Measurements from ENCODE around the gene MXRA8. TPM values are rescaled to one million over a fixed set of nuclear protein-coding genes. Genes with fewer than 3 reads are reported as not detected.

Gene MXRA8
- total and polyA plus RNA-seq, 9 donors: 40.3 to 206 (median 131) TPM

DNA sequence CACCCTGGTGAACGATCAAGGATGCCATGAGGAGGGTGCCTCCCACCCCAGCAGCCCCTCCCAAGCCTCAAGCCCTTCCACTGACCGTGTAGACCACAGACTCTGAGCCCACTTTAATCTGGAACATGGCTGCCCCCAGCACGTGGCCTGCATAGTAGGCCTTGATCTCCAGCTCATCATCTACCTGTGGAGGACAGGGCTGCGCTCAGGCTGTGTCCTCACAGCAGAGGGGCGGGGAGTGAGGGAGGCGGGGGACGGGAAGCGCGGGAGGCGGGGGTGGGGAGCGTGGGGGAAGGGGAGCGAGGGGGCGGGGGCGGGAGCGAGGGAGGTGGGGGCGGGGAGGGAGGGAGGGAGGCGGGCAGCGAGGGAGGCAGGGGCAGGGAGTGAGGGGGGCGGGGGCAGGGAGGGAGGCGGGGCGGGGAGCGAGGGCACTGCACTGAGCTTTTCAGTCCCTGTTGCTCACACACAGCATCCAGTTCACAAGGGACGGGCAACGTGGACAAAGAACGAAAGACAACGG, 42.9 kb downstream of the MXRA8 start:
- TF ChIP-seq EP300 (IDR thresholded peaks at IDR 0.05): no peak
- no peak for TF ChIP-seq POLR2A (IDR thresholded peaks at IDR 0.05)
- TF ChIP-seq, protein P1, sequence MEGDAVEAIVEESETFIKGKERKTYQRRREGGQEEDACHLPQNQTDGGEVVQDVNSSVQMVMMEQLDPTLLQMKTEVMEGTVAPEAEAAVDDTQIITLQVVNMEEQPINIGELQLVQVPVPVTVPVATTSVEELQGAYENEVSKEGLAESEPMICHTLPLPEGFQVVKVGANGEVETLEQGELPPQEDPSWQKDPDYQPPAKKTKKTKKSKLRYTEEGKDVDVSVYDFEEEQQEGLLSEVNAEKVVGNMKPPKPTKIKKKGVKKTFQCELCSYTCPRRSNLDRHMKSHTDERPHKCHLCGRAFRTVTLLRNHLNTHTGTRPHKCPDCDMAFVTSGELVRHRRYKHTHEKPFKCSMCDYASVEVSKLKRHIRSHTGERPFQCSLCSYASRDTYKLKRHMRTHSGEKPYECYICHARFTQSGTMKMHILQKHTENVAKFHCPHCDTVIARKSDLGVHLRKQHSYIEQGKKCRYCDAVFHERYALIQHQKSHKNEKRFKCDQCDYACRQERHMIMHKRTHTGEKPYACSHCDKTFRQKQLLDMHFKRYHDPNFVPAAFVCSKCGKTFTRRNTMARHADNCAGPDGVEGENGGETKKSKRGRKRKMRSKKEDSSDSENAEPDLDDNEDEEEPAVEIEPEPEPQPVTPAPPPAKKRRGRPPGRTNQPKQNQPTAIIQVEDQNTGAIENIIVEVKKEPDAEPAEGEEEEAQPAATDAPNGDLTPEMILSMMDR (IDR thresholded peaks at IDR 0.05): no peak
- Histone ChIP-seq H3K9me3 (no peaks in the 10 kb centered on the region), H3K27ac (no peak overlapping the region), H3K4me3 (no peak overlapping the region), H3K4me1 (ENCODE audit: insufficient read depth) (peaks cover 6% of the 10 kb centered on the region), H3K36me3 (no peaks in the 10 kb centered on the region), H3K27me3 (no peaks in the 10 kb centered on the region)
- intact Hi-C loops (cut with DNase I): loop anchor here in 1 of 4 donors (10.0 kb wide), 1 partner anchor 189 kb away; no protein-coding TSS in a partner anchor
- WGBS, 3 donors: 52 to 54% (median 53%) methylated on average over 22 to 26 of the region's 26 CpGs
- DNase-seq: no peak

DNA sequence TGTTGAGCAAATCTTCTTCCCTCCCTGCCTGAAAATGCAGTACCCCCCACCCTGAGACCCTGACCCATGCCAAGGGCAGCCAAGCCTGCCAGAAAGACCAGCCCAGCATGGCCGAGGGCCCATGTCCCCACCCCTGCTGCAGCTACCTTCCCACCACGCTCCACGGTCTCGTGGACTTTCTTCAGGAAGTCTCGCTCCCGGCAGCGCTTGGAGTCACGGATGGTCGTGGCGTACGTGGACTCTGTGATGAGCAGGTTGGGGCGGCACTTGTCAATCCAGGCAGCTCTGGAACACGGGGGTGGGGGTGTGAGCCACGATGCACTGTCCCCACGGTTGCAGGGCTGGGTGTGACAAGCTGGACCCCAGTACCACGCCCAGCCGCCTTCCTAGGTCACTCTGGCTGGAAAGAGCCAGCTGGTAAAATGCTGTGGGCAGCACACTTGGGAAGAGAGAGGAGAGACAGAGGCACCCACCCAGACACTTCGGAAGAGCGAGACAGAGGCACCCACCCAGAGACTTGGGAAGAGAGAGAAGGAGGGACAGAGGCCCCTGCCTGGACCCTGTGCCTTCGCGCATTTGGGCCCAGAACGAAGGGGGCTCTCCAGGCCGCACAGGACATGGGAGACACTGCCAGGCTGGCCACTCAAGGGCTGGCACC, 43.5 kb downstream of the MXRA8 start:
- H3K9me3 ChIP-seq: no peaks in the 10 kb centered on the region
- TF ChIP-seq POLR2A (IDR thresholded peaks at IDR 0.05) (no peak), EP300 (IDR thresholded peaks at IDR 0.05) (no peak)
- TF ChIP-seq, protein P1 (IDR thresholded peaks at IDR 0.05): no peak
- no peak overlapping the region for H3K4me3 ChIP-seq
- no peaks in the 10 kb centered on the region for H3K27me3 ChIP-seq
- intact Hi-C loops (cut with DNase I): loop anchor here in 1 of 4 donors (10.0 kb wide), 1 partner anchor 190 kb away; no protein-coding TSS in a partner anchor
- no peak overlapping the region for H3K27ac ChIP-seq
- H3K4me1 ChIP-seq (ENCODE audit: insufficient read depth): peaks cover 6% of the 10 kb centered on the region
- no peak for DNase-seq
- H3K36me3 ChIP-seq: no peaks in the 10 kb centered on the region
- 85 to 90% (median 88%) methylated on average over 23 of the region's 23 CpGs for WGBS, 3 donors

DNA sequence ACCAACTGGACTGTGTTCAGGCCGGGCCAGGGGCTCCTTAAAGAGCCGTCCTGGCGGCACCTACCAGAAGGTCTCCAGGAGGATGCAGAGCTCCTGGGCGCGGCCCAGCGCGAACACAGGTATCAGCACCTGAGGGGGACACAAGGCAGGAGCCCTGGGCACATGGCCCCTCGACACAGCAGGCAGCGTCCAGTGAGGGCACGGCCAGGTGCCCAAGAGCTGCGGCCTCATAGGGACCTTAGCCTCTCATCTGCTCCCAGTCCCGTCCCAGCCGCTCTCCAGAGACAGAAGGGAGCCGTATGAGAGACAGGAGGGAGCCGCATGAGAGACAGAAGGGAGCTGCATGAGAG, 44.1 kb downstream of the MXRA8 start:
- no peak for TF ChIP-seq EP300 (IDR thresholded peaks at IDR 0.05)
- TF ChIP-seq POLR2A (IDR thresholded peaks at IDR 0.05): no peak
- TF ChIP-seq, protein P1 (IDR thresholded peaks at IDR 0.05): no peak
- no peak overlapping the region for H3K27ac ChIP-seq
- intact Hi-C loops (cut with DNase I): loop anchor here in 1 of 4 donors (10.0 kb wide), 1 partner anchor 191 kb away; no protein-coding TSS in a partner anchor
- peaks cover 9% of the 10 kb centered on the region for H3K4me1 ChIP-seq (ENCODE audit: insufficient read depth)
- 93 to 95% (median 95%) methylated on average over 15 of the region's 15 CpGs for WGBS, 3 donors
- no peaks in the 10 kb centered on the region for H3K9me3 ChIP-seq
- H3K36me3 ChIP-seq: no peaks in the 10 kb centered on the region
- no peak overlapping the region for H3K4me3 ChIP-seq
- DNase-seq: no peak
- no peaks in the 10 kb centered on the region for H3K27me3 ChIP-seq

DNA sequence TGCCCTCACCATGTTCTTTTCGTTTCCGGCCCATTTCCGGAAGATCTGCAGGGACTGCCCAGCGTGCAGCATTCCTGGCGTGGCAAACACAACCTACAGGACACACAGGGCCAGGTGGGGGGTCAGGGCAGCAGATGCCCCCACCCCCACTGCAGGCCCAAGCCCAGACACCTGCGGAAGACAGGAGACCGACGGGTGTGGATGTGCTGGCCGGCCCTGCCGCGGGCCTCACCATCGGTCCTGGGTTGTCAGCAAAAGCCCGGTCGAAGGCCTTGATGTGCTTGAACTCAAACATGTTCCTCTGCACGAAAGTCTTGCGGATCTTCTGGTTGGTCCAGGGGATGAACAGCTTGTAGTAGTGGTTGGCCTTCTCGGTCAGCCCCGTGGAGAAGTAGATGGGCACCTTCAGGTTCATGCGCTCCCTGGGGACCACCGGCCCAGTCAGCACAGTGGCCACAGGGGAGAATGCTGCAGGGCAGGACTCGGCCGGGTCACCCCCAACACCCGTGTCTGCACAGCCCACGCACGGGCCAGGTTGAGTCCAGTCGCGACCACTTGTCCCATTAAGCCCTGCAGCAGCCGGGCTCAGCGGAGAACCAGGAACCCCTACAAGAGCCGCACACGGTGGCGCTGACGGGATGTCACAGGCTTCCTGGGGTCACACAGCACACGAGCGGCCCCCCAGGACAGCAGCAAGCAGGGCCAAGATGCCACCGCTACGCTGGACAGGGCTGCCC, 44.7 kb downstream of the MXRA8 start:
- Histone ChIP-seq H3K9me3 (no peaks in the 10 kb centered on the region), H3K4me1 (ENCODE audit: insufficient read depth) (peaks cover 10% of the 10 kb centered on the region), H3K27ac (no peak overlapping the region), H3K36me3 (no peaks in the 10 kb centered on the region), H3K27me3 (no peaks in the 10 kb centered on the region), H3K4me3 (no peak overlapping the region)
- DNase-seq: no peak
- intact Hi-C loops (cut with DNase I): loop anchor here in 1 of 4 donors (10.0 kb wide), 1 partner anchor 191 kb away; no protein-coding TSS in a partner anchor
- TF ChIP-seq EP300 (IDR thresholded peaks at IDR 0.05) (no peak), POLR2A (IDR thresholded peaks at IDR 0.05) (no peak)
- TF ChIP-seq, protein P1 (IDR thresholded peaks at IDR 0.05): no peak
- 82 to 89% (median 83%) methylated on average over 37 of the region's 37 CpGs for WGBS, 3 donors

Data from ovary (tissue), 9 donors.